ENCODE data around the gene CADPS2.

Gene CADPS2

DNA sequence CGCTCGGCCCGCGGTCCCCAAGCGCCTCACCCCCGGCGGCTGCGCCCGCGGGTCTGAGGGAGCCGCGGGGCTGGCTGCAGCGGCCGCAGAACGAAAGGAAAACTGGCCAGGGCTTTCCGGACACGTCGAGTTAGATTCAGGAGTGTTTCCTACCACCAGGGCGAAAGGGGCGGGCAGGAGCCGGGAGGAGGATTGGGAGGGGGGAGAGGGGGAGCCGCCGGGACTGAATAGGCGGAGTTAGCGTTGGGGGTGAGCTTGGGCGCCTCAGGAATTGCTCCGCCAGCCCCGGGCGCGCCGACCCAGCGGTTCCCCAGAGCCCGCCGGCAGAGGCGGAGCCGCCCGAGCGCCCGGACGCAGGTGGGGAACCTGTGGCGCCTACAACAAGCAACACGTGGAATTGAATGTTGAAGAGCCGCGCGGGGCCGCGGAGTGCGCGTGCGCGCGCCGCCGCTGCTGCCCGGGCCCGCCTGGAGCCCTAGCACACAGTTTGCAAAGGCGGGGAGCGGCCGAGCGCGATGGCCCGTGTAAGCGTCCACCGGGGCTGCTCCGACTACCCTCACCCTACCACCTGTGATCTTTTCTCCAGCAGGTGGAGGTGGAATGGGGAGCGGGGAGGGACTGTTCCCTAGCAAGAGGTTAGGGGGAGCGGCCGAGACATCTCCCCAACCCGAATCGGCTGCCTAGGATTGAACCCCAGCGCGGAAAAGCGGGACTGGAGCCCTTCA lies at the start of gene CADPS2:
TSS of gene CADPS2 (minus strand) at position 104 of the 725 bp plus-strand sequence. CDS start 123 bp downstream, outside the sequence.
- no peak for DNase-seq

DNA sequence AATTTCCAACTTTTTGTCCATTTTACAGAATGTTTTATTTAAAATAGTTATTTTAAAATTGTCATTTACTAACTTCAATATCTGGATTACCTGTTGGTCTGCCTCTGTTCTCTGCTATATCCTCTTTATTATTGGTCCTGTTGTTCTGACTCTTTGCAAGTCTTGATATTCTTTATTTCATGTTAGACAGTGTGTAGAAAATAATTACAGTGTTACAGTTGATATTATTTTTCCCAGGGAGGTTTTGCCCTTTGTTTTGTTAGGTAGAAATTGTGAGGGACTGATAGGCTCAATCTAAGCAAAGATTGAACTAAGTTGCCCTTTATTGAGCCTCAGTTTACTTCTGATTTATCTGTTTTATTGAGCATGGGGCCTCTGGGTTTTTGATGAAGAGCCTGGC lies 49.4 kb upstream of the CADPS2 start:
- no peak for DNase-seq

DNA sequence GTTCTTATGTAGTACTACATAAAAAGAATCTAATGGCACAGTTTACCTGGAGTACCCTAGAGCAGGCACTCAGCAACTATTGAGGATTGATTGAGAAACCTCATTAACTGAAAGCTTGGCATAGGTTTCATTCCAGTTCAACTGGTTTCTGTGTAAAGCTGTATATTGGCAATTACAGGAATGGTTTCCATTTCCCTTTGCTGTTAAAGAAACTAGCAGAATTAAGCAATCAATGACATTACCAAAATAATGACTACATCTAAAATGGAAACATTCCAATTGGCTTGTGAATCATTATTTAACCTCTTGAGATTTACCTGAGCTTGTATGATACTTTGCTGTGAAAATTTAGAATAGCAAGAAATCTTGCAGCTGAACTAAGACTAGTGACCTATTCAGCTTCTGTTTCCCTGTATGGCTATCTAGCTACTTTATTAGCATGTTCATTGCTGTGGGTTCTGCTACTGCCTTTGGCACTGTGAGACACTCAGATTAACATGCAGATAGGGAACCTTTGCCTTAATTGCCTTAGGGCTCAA lies 33.5 kb upstream of the CADPS2 start:
- no peak for DNase-seq

DNA sequence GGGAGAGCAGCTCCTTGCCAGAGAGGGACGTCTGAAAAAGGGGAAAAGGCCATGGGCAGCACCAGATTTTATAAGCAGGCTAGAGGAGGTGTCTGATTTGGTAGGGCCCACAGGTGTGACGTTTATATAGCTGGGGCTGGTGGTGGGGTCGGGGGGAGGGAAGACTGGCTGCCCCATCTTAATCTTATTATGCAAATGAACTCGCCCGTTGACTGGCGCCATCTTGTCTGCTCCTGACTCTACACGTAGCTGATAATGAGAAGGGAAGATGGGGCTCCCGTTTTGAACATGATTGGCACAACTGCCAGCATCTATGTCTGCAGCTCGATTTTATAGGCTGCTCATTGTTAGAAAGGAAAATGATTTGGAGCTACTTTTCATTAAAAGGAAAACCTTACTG lies 28.6 kb upstream of the CADPS2 start:
- no peak for DNase-seq

DNA sequence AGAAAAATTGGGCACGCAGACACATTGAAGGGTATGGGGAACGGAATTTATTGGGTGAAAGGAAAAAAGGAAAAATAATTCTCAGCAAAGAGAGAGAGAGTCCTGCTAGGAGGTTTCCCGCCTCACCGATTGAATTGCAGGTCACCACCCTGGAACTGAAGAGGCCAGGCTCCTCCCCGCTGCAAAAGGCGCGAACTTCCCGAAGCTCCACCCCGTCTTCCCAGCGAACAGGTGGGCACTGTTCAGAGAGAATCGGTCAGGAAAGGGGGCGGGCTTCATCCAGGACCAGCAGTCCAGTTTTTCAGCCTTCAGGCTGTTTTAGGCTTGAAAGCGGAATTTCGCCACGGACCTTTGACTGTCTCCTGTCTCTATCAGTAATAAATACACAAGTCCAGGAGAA lies 27.3 kb upstream of the CADPS2 start:
- DNase-seq: no peak

DNA sequence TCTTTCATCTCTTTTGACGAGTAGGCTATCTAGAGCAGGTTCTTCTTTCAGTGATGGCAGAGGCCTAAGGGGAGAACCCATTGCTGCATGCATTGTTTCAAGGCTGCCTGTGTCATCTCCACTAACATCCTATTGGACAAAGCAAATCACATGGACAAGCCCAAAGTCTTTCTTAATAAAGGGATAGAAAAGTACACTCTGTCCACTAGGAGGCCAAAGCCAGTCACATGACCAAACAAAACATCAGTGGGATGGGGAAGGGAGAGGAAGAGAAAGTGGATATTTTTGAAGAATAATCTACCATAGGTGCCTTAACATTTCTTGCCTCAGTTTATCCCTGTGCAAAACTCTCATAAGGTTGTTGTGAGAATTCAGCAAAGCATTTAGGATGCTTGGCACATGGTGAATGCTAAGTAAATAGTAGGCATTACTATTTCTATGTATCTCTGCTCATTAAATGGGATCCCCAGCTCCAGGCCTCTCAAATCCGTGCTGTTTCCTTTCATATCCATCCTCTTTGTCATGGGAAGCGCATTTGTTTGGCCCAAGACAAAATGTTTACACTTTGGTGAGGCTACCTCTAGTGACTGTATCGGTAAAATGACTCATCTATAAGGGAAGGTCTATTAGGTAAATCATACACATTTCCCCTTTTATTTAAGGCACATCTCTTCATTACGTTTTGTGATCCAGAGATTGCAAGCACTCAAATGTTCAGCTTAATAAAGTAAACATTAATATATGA lies 16.7 kb upstream of the CADPS2 start:
- DNase-seq: no peak

DNA sequence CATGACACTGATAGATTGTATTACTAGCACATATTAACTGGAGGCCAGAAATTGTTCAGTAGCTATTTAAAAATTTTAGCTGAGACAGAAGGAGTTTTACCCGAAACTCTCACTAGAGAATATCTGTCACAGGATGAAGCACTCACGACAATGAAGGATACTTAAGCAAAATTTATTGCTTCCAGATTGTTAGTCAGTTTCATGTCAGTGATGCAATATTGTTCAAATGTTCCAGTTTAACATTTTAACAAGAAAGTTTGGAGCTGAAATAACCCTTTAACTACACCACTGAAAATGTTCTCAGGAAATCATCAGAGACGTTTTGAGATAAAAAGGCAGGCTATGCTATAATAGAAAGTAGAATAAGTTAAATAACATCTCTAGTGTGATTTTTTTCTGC lies 15.0 kb upstream of the CADPS2 start:
- DNase-seq: no peak

DNA sequence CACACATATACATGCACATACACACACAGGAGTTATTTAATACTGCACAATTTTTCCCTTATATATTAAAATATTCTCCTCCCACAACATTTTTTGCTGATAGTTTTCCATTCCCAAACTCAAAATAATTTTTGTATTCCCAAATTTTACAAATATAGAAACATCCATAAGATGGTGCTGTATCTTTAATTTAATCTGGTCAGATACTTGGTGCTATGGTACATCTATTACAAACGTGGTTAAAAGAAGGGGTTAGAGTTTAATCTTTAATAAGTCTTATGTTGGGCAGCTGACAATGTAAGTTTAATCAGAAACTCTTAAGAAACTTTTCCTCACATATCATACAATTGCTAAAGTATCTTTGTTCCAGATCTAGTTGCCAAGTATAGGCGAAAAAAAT lies 10.2 kb upstream of the CADPS2 start:
- no peak for DNase-seq

DNA sequence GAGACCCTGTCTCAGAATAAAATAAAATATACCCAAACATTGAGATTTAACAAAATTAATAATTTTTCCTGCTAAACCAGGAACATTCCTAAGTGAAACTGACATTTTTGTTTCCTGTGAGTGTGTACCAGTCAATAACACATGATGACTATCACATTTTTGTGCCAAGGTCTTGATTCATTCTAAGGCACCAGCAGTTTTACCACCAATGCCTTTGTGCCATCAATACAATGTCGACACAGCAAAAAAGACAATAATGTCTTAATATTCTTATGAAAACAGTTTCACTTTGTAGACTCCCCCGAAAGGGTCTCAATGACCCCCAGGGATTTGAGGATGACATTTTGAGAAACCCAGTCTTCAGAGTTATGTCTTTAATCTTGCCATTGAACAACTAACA lies 7.2 kb upstream of the CADPS2 start:
- DNase-seq: no peak

DNA sequence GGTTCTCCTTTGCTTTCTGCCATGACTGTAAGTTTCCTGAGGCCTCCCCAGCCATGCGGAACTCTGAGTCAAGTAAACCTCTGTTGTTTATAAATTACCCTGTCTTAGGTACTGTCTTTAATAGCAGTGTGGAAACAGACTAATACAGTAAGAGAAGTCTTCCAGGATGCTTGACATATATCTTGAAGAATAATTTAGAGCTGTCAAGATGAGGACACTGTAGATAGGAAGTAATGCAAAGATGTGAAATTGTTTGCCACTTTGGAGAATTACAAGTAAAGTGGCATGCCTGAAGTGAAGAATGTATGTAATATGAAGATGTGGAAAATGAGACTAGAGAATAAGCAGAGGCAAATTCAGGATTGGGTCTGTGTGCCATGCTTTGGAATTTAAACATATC lies 2.9 kb upstream of the CADPS2 start:
- no peak for DNase-seq

DNA sequence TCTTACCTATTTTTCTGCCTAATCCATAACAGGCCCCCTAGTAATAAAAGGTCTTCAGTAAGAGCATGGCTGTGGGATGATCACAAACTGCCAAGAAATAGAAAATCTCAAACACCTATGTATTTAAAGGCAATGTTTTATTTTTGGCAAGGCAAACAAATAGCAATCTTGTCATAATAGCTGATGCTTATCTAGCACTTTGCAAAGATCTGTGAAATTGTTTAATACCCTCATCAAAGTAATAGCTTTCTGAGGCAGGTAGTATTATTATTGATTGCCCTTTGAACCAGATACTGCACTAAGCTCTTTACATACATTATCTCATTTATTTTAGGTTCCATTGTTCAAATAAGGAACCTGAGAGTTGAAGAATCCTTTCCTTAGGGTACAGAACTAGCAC lies 1.6 kb upstream of the CADPS2 start:
- DNase-seq: no peak

DNA sequence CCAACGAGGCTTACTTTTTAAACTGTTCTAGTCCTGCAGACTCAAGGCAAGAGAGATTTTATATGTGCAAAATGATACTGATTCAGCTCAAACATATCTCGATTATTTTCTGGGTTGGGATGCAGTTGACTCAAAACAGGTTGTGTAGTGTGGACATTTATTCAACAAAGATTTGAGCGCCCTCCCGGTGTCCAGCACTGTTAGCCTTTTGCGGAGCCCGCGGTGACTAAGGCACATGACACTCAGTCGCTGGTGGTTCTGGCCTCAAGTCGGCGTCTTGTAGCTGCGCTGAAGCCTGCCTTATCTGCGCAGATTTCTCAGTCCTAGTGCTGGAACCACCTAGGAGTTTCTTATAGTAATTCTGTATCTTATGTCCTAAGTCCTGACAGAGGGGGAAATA lies 938 bp upstream of the CADPS2 start:
- no peak for DNase-seq

DNA sequence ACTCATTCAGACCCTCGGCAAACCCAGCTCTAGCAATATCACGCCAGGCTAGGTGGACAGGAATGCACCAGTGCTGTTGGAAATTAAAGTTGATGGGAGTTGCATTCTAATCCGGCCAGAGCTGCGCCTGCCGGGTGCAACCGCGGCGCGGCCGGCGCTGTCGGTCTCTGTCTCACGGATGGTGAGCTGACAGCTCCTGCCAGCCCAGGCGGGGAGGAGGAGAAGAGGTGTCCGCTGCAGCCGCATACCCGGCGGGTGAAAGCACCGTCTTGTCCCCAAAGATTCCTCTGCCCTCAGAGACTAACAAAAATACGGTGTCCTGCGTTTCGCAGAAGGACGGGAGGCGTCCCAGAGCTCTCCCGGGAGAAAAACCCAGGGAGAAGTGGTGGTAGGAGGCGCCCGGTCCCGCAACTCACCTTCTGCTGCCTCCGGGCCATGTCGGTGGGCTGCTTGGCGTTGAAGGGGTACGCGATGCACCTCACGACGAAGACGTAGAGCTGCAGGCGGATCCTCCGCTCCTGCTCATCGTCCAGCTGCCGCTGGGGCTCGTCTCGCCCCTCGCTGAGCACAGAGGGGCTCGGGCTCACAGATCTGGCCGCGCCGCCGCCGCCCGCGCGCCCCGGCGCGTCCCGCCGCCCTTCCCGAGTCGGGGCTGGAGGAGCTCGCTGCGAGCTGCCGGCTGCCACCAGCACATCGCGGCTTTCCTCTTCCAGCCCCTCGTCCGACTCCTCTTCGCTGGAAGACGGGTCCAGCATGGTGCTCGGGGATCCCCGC lies 490 bp downstream of the CADPS2 start:
- no peak for DNase-seq

DNA sequence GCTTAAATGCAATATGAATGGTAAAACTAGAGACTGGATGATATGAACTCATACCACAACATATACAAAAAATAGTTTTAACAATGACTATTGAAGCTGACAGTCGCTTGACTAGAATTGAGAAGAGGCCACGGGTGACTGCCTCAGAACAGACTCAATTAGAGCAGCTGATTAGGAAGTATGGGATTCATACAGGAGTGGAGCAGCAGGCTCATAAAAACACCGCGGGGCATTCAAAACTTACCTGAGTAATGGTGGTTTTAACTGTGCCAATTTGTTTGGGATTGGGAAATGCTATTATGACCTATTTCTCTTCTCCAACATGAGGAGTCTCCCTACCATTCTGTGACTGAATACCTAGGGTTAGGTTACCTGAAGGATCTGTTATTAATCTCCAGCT lies 2.1 kb downstream of the CADPS2 start:
- DNase-seq: no peak

DNA sequence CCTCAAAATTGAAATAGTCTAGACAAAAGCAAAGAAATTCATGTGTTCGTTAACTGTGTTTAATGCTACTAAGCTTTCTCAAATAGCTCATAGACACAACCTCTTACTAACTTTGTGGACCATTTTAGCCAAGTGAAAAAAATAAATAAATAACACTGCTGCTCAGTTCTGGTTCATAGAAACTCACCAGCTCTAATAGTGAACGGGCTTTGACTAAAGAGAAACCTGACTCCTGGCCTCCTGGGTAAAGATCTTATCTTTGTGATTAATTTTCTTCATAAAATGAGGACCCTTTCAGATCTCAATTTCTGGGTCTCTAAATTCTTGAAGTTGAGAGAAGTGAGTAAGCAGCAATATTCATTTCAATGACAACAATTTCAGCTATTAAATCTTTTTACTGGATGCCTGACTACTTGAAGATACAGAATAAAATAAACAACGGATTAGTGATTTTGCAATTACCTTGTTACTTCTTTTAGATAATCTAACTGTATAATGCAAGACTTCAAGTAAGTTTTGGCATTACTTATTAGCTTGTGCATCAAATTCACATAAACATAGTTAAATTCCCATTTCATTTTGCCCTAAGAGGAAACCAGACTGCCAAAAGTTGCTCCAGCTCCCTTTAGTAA lies 3.1 kb downstream of the CADPS2 start:
- no peak for DNase-seq

DNA sequence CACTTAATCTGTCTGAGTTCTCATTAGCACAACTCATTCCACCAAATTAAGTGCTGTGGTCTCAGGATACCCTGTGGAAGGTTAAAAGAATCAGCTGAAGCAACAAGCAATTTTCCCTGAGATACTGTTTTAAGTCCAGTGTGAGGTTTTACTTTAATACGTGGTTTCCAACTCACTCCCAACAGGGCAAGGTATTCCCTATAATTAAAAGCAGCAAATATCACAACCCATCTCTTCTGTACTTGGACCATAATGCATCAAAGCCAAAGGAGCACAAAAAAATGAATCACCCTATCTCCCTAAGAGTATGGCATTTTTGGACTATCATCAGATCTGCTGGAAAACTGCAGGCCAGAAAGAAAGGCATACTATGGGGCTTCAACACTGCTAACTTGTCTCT lies 4.9 kb downstream of the CADPS2 start:
- DNase-seq: no peak

DNA sequence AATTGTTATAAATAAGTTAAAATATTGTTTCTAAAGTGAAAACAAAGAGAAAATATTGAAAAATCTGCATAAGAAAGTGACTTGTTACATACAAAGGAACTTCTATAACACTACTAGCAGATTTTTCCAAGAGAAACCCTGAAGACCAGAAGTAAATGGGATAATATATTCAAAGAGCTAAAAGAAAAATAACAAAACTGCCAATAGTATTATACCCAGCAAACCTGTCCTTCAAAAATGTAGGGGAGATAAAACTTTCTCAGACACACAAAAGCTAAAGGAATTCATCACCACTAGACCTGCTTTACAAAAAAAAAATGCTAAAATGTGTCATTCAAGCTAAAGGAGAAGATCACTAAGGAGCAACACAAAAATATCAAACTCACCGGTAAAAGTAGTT lies 17.0 kb downstream of the CADPS2 start:
- DNase-seq: no peak

DNA sequence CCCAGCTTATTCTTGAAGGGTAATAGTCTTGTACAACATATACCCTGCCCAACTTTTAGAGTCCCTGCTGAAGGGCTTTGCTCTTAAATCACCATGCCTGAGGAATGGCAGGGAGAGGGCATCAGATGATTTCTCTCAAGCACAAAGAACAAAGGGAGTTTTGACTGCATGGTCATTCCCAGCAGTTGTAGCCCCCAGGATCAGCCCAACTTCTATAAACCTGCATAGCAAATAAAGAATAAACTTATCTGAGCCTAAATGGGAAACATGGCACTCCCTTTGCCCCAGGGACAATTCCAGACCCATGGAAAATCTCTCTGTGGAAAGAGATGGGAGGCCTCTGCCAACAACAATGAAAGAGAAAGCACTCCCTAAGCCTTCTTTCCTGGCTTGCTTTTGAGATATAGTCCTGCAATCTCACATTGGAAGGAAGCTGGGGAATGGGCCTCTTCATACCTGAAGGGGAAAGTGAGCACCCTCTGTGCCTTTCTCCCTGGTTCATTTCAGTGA lies 18.7 kb downstream of the CADPS2 start:
- no peak for DNase-seq

DNA sequence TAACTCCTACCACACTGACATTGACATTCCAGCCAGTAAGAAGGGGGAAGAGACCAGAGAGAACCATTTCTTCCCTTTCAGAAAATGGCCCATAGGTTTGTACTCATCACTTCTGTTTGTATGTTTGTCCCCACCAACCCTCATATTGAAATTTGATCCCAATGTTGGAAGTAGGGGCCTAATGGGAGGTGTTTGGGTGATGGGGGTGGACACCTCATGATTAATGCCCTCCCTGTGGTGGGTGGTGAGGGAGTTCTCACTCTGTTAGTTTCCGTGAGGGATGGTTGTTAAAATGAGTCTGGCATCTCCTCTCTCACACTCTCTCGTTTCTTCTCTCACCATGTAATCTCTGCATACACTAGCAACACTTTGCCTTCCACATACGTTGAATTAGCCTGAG lies 21.4 kb downstream of the CADPS2 start:
- no peak for DNase-seq

DNA sequence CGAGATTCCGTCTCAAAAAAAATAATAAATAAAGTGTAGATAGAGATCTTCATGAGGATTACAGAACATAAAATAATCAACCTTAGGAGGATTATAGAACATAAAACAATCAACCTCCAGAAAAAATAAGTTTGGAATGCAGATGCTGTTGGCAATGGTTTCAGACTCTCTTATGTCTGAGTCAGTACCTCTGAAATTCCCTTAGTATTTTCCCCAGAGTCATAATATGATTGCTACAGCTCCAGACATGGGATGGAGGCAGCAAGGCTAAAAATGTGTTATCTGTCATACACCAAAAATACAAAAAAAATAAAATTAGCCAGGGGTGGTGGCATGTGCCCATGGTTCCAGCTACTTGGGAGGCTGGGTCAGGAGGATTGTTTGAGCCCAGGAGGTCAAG lies 22.2 kb downstream of the CADPS2 start:
- no peak for DNase-seq

DNA sequence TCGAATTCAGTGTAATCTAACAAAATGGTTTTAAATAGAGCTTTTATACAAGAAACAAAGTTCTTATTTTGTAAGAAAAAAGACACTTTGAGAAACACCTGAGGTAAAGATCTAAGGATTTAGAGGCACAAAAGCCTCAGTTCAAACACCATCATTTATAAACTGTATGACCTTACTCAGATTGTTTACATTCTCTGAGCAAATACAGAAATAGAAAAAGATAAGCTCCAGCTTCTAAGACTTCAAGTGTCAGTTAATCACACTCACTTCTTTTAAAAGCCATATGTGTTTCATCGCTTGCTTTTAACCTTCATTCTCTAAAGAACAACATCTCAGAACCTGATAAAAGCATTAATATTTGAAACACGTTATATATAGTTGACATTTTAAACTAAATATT lies 27.9 kb downstream of the CADPS2 start:
- DNase-seq: no peak

DNA sequence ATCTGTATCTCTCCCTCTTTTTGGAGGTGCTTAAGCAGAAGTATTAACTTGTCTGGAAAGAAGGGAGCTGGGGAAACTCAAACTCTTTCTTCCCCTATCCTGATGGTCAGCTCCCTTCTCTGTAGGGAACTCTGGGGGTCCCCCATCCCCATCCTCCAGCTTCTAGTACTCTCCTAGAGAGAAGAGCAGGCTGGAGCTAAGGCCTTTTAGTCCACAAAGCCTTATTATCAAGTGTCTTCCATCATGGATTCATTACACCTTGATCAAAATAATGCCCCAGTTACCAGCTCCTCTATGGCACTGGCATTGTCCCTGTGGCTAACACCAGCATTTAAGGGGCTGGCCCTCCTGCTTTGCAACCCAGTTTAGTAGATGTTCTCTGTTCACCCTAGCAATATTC lies 35.7 kb downstream of the CADPS2 start:
- DNase-seq: no peak

DNA sequence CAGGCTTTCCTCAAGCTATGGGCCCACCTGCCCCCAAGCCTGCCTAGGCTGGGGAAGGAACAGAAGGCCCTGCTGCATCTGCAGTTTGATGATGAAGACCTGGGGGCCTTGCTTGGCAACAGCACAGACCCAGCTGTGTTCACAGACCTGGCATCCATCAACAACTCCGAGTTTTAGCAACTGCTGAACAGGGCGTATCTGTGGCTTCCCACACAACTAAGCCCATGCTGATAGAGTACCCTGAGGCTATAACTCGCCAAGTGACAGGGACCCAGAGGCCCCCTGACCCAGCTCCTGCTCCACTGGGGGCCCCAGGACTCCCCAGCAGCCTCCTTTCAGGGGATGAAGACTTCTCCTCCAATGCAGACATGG lies 36.3 kb downstream of the CADPS2 start:
- DNase-seq: no peak
